Effector memory CD8-positive, alpha-beta T cell (primary cell): Measurements from ENCODE around the gene WHRN.

Source experiments
- ATAC-seq: fragments of 150-1000 bp; cut with Tn5 transposase; replicated peaks from 2 replicates; pipeline ENCODE4 v1.10.0; 2021; ENCODE audit warnings: mild to moderate bottlenecking, moderate library complexity
- DNase-seq, 3 experiments: peaks; one replicate each; pipeline ENCODE4 v3.0.0; 2021
- H3K27ac Mint-ChIP-seq, 2 donors: one replicate each; pipeline ENCODE4 v1.8.0; 2022; ENCODE audit warnings: mild to moderate bottlenecking in 2 of 2, mixed read lengths in 2 of 2, moderate library complexity in 2 of 2
- H3K27me3 Mint-ChIP-seq, 2 donors: one replicate each; pipeline ENCODE4 v1.8.0; 2022; ENCODE audit warnings: mixed read lengths in 2 of 2
- H3K36me3 Mint-ChIP-seq: one replicate; pipeline ENCODE4 v1.8.0; 2022; ENCODE audit warnings: mild to moderate bottlenecking, moderate library complexity, mixed read lengths; ENCODE audit not compliant: insufficient read depth
- H3K4me1 Mint-ChIP-seq, 2 donors: one replicate each; pipeline ENCODE4 v1.8.0; 2022; ENCODE audit warnings: low read depth in 2 of 2, mixed read lengths in 2 of 2
- H3K4me3 Mint-ChIP-seq, 2 donors: one replicate each; pipeline ENCODE4 v1.8.0; 2022; ENCODE audit warnings: mild to moderate bottlenecking in 2 of 2, mixed read lengths in 2 of 2, moderate library complexity in 2 of 2
- H3K9me3 Mint-ChIP-seq, 2 donors: one replicate each; pipeline ENCODE4 v1.8.0; 2022; ENCODE audit warnings: mixed read lengths in 2 of 2

Gene WHRN

DNA sequence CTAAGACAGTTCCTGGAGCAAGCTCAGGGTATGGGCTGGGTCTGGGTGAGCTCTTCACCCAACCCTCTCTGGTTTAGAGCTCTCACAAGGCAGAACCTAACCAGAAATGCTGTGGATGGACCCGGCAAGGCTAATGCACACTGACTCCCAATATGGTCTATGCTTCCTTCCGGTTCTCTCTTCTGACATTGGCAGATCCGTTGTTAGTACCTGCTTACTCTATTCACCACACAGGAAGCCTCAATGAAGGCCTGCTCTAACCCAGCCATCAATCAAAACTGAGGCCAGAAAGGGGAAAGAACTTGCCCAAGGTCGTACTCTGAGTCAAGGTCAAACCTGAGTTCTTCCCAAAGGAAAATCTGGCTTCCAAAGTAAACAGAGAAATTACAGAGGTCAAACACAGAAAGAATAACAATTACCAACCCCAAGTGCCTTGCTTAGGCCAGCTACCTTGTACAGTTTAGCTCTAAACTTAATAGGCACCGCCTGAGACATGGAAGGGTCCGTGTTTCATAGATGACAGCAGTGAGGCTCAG is 71.5 kb downstream of the WHRN start:
- no peak overlapping the region for H3K27ac Mint-ChIP-seq

DNA sequence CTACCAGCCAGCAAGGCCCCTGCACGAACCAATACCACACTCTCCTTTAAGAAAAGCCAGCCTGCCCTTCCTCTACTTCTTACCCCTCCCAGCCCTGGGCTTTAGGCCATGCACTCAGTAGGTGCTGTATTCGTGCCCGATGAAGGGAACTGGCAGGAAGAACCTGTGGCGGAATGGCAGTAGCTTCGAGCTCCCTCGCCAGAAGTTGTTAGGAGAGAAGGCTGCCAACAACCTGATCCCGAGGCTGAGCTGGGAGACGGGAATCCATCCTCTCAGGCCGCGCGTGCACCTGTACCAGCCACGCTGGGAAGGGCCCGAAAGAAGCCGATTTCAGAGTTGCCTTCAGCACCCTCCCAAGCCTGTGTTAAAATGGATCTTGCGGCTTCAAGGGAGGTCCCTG is 72.2 kb downstream of the WHRN start:
- no peaks in the 10 kb centered on the region for H3K9me3 Mint-ChIP-seq
- ATAC-seq (no peak), DNase-seq (no peak)
- H3K4me3 Mint-ChIP-seq = no peak overlapping the region
- H3K36me3 Mint-ChIP-seq = no peaks in the 10 kb centered on the region
- H3K27me3 Mint-ChIP-seq = no peaks in the 10 kb centered on the region
- peak overlapping the region in 1 of 2 donors; percentile 24 for H3K27ac Mint-ChIP-seq
- H3K4me1 Mint-ChIP-seq = peaks cover 7 to 14% of the 10 kb centered on the region in 2 donors

More for the DNA sequence above, 71.5 kb downstream of the WHRN start:
- Mint-ChIP-seq H3K4me3 (no peak overlapping the region), H3K9me3 (no peaks in the 10 kb centered on the region), H3K4me1 (peaks cover 7 to 8% of the 10 kb centered on the region in 2 donors), H3K36me3 (no peaks in the 10 kb centered on the region), H3K27me3 (no peaks in the 10 kb centered on the region)
- peak; percentile 49 for ATAC-seq
- DNase-seq = no peak

DNA sequence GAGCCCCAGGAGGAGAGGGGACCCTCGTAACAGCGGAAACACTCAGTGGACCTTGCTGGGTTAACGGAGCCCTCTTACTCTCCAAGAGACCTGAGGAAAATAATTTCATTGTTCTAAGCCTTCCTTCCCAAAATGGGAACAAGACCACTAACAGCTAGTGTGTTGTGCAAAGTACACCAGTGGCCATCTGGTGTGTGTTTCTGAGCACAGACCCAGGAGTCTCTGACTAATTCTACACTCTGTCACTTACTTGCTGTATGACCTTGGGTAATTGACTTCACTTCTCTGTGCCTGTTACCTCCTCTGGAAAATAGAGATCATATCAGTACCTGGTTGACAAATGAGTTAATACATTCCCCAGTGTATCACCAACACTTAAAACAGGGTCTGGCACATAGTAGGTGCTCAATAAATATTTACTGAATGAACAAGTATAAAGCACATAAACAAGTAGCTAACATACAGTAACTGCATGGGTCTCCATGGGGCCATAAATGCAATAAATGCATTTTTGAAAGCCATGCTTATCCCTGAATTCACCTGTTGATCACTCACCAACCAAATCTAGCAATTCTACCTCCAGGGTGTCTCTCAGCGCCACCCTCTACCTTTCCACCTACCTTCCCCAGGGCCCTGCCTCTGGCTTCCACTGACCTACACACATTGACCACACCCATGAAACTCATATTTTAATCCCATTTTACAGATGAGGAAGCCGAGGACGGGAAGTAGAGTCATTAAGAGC is 72.8 kb downstream of the WHRN start:
- no peak overlapping the region for H3K4me3 Mint-ChIP-seq

DNA sequence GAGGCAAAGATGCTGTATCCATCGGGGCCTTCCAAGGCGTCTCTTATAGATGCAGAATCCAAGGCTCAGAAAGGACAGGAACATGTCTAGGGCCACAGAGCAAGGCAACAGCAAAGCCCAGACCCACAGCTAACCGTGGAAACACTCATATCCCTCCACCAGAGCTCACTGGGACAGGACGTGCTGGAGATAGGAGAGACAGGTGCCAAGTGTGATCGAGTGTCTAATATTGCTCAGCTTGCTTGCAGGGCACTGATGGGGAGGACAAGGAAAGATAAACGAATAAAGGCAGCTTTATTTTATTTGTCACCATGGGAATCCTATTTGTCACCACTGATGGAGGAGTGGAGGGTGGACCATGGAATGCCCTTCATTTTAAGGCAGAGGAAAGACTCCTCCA is 73.5 kb downstream of the WHRN start:
- peak overlapping the region in 1 of 2 donors; percentile 64 for H3K27ac Mint-ChIP-seq

More for the DNA sequence above, 72.8 kb downstream of the WHRN start:
- no peak for ATAC-seq
- H3K36me3 Mint-ChIP-seq = no peaks in the 10 kb centered on the region
- H3K9me3 Mint-ChIP-seq = no peaks in the 10 kb centered on the region
- peak overlapping the region in 1 of 2 donors; percentile 24 for H3K27ac Mint-ChIP-seq
- no peak for DNase-seq
- H3K4me1 Mint-ChIP-seq = peaks cover 7 to 14% of the 10 kb centered on the region in 2 donors
- no peaks in the 10 kb centered on the region for H3K27me3 Mint-ChIP-seq

DNA sequence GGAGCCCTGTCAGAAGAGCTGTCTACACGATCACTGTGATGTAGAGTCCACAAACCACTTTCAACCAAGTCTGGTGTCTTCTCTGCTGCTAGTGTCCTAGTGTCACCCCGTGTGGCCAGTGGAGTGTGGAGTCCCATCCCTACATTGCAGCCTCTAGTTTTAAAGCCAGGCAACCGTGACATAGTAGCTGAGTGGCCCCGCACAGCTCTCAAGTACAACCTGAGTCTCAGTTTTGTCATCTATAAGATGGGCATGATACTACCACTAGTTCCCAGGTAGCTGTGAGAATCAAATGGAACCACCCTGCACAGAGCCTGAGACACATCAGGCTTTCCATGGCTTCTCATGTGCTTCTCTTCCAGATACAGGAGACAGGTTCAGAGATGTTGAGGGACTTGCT is 74.3 kb downstream of the WHRN start:
- peaks cover 7 to 14% of the 10 kb centered on the region in 2 donors for H3K4me1 Mint-ChIP-seq
- H3K9me3 Mint-ChIP-seq = no peaks in the 10 kb centered on the region
- no peaks in the 10 kb centered on the region for H3K27me3 Mint-ChIP-seq
- H3K27ac Mint-ChIP-seq = peak overlapping the region in 1 of 2 donors; percentile 64
- no peak overlapping the region for H3K4me3 Mint-ChIP-seq
- ATAC-seq (no peak), DNase-seq (no peak)
- H3K36me3 Mint-ChIP-seq = no peaks in the 10 kb centered on the region

More for the DNA sequence above, 73.5 kb downstream of the WHRN start:
- H3K27me3 Mint-ChIP-seq = no peaks in the 10 kb centered on the region
- H3K4me3 Mint-ChIP-seq = no peak overlapping the region
- peaks cover 7 to 14% of the 10 kb centered on the region in 2 donors for H3K4me1 Mint-ChIP-seq
- no peaks in the 10 kb centered on the region for H3K9me3 Mint-ChIP-seq
- DNase-seq = no peak
- H3K36me3 Mint-ChIP-seq = no peaks in the 10 kb centered on the region
- ATAC-seq = no peak

DNA sequence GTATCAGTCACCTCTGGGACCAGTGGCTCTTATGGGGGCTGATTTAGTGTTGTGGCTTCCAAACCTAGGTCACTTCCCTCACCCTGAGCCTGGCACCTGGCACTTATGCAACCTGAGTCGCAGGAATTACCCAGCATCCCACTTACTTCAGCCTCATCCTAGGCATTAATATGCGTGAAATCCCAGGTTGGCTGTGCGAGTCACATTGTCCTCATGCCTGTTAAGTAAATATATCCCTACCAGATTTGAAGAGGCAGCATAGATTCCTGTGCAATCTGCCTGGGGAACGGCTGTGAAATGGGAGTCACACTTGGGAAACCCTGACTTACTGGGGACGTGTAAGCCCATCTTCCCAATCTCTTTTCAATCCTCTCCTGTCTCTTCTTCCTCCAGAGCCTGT is 74.8 kb downstream of the WHRN start:
- Mint-ChIP-seq H3K27me3 (no peaks in the 10 kb centered on the region), H3K36me3 (no peaks in the 10 kb centered on the region), H3K4me1 (peaks cover 7 to 14% of the 10 kb centered on the region in 2 donors), H3K9me3 (no peaks in the 10 kb centered on the region), H3K4me3 (no peak overlapping the region), H3K27ac (peak overlapping the region in 1 of 2 donors; percentile 64)
- no peak for ATAC-seq
- no peak for DNase-seq

DNA sequence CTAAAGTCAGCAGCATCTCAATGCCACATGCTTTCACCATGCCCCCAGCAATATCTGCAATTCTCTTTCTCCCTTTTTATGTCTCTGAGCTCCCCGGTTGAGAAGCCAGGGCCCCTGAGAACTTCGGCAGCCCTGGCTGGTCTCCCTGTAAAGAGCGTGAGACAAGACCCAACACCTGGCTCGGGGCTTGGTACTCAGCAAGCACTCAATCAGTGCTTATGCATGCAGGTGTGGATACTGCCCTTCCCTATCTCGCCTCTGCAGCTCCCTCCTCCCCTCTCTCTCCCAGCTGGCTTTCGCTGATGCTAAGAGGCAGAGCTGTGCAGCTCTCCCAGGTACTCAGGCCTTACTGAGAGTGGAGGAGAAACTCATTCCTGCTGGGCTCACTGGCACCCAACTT is 75.8 kb downstream of the WHRN start:
- H3K36me3 Mint-ChIP-seq = peaks cover under 1% of the 10 kb centered on the region
- H3K9me3 Mint-ChIP-seq = no peaks in the 10 kb centered on the region
- no peak for DNase-seq
- peaks cover 7 to 14% of the 10 kb centered on the region in 2 donors for H3K4me1 Mint-ChIP-seq
- no peaks in the 10 kb centered on the region for H3K27me3 Mint-ChIP-seq
- H3K4me3 Mint-ChIP-seq = no peak overlapping the region
- H3K27ac Mint-ChIP-seq = no peak overlapping the region
- no peak for ATAC-seq

DNA sequence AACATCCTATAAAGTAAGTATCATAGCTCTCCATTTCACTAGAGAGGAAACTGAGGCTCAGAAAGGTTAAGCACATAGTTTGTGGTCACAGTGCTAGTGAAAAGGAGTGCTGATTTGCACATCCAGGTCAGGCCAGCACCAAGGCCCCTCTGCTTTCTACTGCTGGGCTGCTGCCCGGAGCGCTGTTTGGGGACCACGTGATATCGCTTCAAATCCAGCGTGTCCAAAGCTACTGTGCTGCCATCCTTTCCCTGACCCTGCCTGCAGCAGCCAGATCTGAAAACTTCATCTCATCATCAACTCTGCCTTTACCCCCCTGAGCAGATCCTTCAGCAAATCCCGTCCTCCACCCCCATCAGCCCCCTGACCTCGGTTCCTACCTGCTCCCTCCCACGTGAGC is 76.8 kb downstream of the WHRN start:
- Mint-ChIP-seq H3K9me3 (no peaks in the 10 kb centered on the region), H3K4me1 (peaks cover 4 to 10% of the 10 kb centered on the region in 2 donors), H3K36me3 (peaks cover 9% of the 10 kb centered on the region), H3K27ac (no peak overlapping the region), H3K27me3 (no peaks in the 10 kb centered on the region), H3K4me3 (no peak overlapping the region)
- DNase-seq (no peak), ATAC-seq (no peak)

DNA sequence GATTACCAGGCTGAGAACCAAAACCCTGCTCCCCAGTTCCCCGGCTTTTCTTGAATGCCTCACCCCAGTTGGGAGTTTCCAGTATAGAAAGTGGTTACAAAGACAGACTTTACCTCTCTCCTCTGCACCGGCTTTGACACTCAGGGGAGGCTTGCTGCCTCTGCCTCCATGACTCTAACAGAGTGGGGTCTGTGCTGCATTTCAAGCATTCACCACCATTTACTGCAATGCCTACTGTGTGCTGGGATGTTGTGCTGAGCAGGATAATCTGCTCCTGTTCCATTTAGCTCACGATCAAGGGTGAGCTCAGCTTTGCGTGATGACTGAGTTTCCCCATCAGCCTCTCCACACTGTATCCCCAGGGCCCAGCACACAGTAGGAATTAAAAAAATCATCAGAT is 77.6 kb downstream of the WHRN start:
- Mint-ChIP-seq H3K27ac (no peak overlapping the region), H3K27me3 (no peaks in the 10 kb centered on the region), H3K4me1 (peaks cover 4 to 8% of the 10 kb centered on the region in 2 donors), H3K36me3 (peaks cover 9% of the 10 kb centered on the region), H3K9me3 (no peaks in the 10 kb centered on the region), H3K4me3 (no peak overlapping the region)
- DNase-seq (no peak), ATAC-seq (no peak)

DNA sequence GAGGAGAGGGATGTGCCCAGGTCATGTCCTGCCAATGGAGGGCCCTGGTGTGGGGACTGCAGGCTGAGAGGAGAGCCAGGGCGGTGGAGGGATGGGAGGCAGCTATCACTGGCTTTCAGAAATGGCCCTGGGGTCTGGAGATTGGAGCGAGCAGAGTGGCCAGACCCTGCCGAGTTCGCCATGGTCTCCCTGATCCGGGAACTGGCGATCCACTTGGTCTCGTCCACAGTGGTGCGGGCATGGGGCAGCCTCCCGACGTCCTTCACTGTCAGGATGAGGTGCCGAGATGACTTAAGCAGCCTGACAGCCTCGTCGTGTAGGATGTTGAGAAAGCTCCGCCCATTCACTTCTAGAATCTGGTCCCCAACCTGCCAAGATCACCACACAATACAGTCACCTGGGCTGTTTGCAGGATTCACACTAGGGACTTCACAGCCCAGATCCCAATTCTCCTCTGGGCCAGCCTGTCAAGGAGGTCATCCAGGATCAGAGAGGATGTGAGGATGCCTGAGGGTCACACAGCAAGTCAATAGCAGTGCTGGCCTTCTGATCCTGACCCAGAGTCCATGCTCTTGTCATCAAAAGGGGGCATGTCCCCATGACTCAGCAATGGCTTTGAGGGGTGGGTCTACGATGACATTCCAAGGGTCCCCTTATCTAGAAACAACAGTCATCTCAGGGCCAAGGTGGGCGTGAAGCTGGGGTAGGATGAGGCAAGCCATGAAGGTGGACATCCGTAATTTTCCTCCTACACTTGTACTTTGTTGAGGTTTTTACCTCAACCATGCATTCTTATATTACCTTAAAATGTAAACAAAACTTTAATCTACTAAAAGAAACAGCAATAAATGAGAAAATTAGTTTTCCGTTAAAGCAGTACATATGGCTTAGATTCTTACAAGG is 79.0 kb downstream of the WHRN start:
- peaks cover 4 to 8% of the 10 kb centered on the region in 2 donors for H3K4me1 Mint-ChIP-seq

DNA sequence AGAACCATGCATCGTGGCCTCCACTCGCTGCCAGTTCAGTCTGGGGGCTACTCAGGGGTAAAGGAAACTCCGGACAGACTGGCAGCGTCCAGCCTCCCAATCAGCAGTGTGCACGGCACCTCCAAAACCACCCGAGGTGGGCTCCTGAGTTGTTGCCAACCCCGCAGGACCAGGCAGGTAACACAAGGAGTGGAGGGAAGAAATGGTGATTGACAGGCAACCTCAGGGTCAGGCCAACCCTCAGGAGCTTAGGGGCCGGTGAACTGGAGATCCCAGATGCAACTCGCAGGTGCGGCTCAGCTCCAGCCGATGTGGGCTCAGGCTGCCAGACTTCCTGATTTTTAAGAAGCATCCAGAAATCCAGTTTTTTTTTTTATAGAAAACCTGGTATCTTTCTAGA is 80.1 kb downstream of the WHRN start:
- H3K27me3 Mint-ChIP-seq = no peaks in the 10 kb centered on the region

More for the DNA sequence above, 79.0 kb downstream of the WHRN start:
- Mint-ChIP-seq H3K27me3 (no peaks in the 10 kb centered on the region), H3K9me3 (no peaks in the 10 kb centered on the region), H3K27ac (no peak overlapping the region), H3K36me3 (peaks cover 12% of the 10 kb centered on the region), H3K4me3 (no peak overlapping the region)
- DNase-seq (no peak), ATAC-seq (no peak)

DNA sequence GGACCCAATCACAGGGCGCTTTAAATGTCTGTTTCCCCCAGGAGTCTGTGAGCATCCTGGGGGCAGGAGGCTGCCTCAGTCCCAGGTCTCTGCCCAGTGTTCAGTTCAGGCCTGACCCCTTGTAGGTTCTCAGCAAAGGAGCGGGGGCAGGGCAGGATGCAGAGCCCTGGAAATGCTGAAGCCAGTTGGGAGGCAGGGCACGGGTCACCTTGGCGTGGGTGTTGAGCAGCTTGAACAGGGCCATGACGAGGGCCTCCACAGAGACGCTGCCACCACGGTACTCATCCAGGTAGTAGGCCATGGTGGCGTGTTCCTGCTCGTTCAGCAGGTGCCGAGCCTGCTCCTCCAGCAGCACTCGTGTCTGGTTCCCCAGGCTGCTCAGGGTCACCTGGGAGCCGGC is 81.1 kb downstream of the WHRN start:
- Mint-ChIP-seq H3K36me3 (peaks cover 12% of the 10 kb centered on the region), H3K27me3 (no peaks in the 10 kb centered on the region), H3K9me3 (no peaks in the 10 kb centered on the region), H3K4me1 (peaks cover 0 to 5% of the 10 kb centered on the region in 2 donors), H3K27ac (no peak overlapping the region), H3K4me3 (no peak overlapping the region)
- no peak for DNase-seq
- ATAC-seq = no peak

More for the DNA sequence above, 80.1 kb downstream of the WHRN start:
- H3K36me3 Mint-ChIP-seq = peaks cover 12% of the 10 kb centered on the region
- peaks cover 4 to 8% of the 10 kb centered on the region in 2 donors for H3K4me1 Mint-ChIP-seq
- no peak for ATAC-seq
- H3K27ac Mint-ChIP-seq = peak overlapping the region in 1 of 2 donors; percentile 75
- H3K4me3 Mint-ChIP-seq = no peak overlapping the region
- H3K9me3 Mint-ChIP-seq = no peaks in the 10 kb centered on the region
- DNase-seq = no peak

DNA sequence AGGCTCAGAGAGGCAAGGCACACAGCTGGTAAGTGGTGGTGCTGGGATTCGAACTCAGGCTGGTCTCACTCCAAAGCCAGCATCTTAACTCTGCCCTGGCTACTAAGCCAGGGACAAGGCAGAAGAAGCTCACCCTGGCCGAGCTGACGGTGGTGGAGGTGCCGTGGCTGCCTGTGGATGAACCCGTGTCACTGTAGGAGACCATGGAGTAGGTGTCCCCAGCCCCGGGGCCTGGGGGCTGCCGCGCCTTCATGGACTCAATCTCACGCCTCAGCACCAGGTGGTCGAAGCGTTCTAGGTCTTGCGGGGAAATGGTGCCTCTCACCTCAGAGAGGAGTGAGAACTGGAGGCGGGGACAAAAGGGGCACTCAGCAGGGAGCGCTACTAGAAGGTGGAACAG is 82.1 kb downstream of the WHRN start:
- no peak overlapping the region for H3K4me3 Mint-ChIP-seq
- H3K27me3 Mint-ChIP-seq = no peaks in the 10 kb centered on the region
- H3K27ac Mint-ChIP-seq = peak overlapping the region in 1 of 2 donors; percentile 65

More for the DNA sequence above, 82.1 kb downstream of the WHRN start:
- peaks cover 5 to 8% of the 10 kb centered on the region in 2 donors for H3K4me1 Mint-ChIP-seq
- DNase-seq = no peak
- H3K36me3 Mint-ChIP-seq = peaks cover 12% of the 10 kb centered on the region
- no peaks in the 10 kb centered on the region for H3K9me3 Mint-ChIP-seq
- no peak for ATAC-seq
